GM19455 (cell line): ENCODE data around the gene CELSR2.

Experiments
- ATAC-seq: cut with Tn5 transposase; IDR thresholded peaks from one replicate; pipeline ENCODE4 v1.9.1; 2021; ENCODE audit not compliant: unreplicated experiment

CELSR2 gene

GRCh38 chr1:109250454-109251276, 1.3 kb downstream of the CELSR2 start:
- ATAC-seq: no peak

- no peak for ATAC-seq
These were observed 2.2 kb downstream of the CELSR2 start for GRCh38 chr1:109251277-109252166.

- ATAC-seq: no peak
These were observed 3.0 kb downstream of the CELSR2 start for GRCh38 chr1:109252167-109252892.

GRCh38 chr1:109252893-109253802, 3.8 kb downstream of the CELSR2 start:
- ATAC-seq: no peak

- ATAC-seq: no peak
These were observed 4.7 kb downstream of the CELSR2 start for GRCh38 chr1:109253803-109254620.

GRCh38 chr1:109254621-109255096, 5.3 kb downstream of the CELSR2 start:
- ATAC-seq: no peak

- no peak for ATAC-seq
These were observed 5.8 kb downstream of the CELSR2 start for GRCh38 chr1:109255097-109255651.

GRCh38 chr1:109255678-109256077, 6.3 kb downstream of the CELSR2 start:
- ATAC-seq: no peak

GRCh38 chr1:109256085-109256484, 6.7 kb downstream of the CELSR2 start:
- no peak for ATAC-seq

GRCh38 chr1:109256971-109257681, 7.8 kb downstream of the CELSR2 start:
- ATAC-seq: no peak

- no peak for ATAC-seq
These were observed 8.5 kb downstream of the CELSR2 start for GRCh38 chr1:109257682-109258421.

- no peak for ATAC-seq
These were observed 9.4 kb downstream of the CELSR2 start for GRCh38 chr1:109258481-109259466.

GRCh38 chr1:109259674-109260557, 10.6 kb downstream of the CELSR2 start:
- no peak for ATAC-seq

GRCh38 chr1:109261006-109261405, 11.7 kb downstream of the CELSR2 start:
- ATAC-seq: no peak

GRCh38 chr1:109261578-109261977, 12.2 kb downstream of the CELSR2 start:
- ATAC-seq: no peak
